Common myeloid progenitor, CD34-positive (primary cell): ENCODE results near the gene HNRNPM.
"Not testable (repeated sequence)": the region's sequence is repeated elsewhere in the genome, so short reads cannot be mapped to it uniquely, and the experiment has no call there.

Experiments used
- CTCF ChIA-PET: fragments of 350-600 bp; sonication (Branson Sonifier 250); formaldehyde crosslinking; loops from one replicate; lab custom pipeline; 2021; ENCODE audit warnings: antibody characterized with exemption; lab: Charles Lee
- POLR2A ChIA-PET: fragments of 350-600 bp; sonication (Branson Sonifier 250); formaldehyde crosslinking; loops from one replicate; lab custom pipeline; 2021; ENCODE audit warnings: antibody characterized with exemption; lab: Charles Lee
- DNase-seq, 3 donors: peaks; one replicate each; pipeline versions ENCODE4 v3.0.0 to v3.0.0-alpha.2; 2013
- H3K27ac ChIP-seq, 2 experiments: 1 replicate in 1 of 2; 2 replicates in 1 of 2; pipeline ENCODE4 v1.7.0; 2013; ENCODE audit warnings: inconsistent platforms in 2 of 2, low read length in 2 of 2, mild to moderate bottlenecking in 2 of 2, low read depth in 1 of 2, moderate library complexity in 1 of 2; ENCODE audit not compliant: severe bottlenecking in 2 of 2, insufficient read depth in 1 of 2, poor library complexity in 1 of 2
- H3K27me3 ChIP-seq, 5 experiments: replicated peaks in 2 of 5; 1 replicate in 3 of 5; 2 replicates in 2 of 5; pipeline versions ENCODE4 v1.6.1 to v1.7.0; 2013; ENCODE audit warnings: low read length in 4 of 5, mild to moderate bottlenecking in 2 of 5, moderate library complexity in 2 of 5, inconsistent platforms in 1 of 5; ENCODE audit not compliant: insufficient read depth in 5 of 5, control insufficient read depth in 4 of 5
- H3K36me3 ChIP-seq, 4 experiments: 1 replicate in 2 of 4; 2 replicates in 2 of 4; pipeline versions ENCODE4 v1.6.1 to v1.7.0; 2013; ENCODE audit warnings: low read length in 3 of 4, control low read depth in 1 of 4, mild to moderate bottlenecking in 1 of 4; ENCODE audit not compliant: control insufficient read depth in 4 of 4, insufficient read depth in 4 of 4
- H3K4me1 ChIP-seq, 4 experiments: 1 replicate in 3 of 4; 2 replicates in 1 of 4; pipeline versions ENCODE4 v1.6.1 to v1.7.1; 2013; ENCODE audit warnings: low read length in 3 of 4, mild to moderate bottlenecking in 3 of 4, control low read depth in 1 of 4, inconsistent platforms in 1 of 4, moderate library complexity in 1 of 4; ENCODE audit not compliant: control insufficient read depth in 4 of 4, insufficient read depth in 4 of 4; ENCODE audit errors: control extremely low read depth in 1 of 4
- H3K4me3 ChIP-seq, 7 experiments: 1 replicate in 4 of 7; 2 replicates in 3 of 7; pipeline versions ENCODE4 v1.5.1 to v1.7.0; 2013; ENCODE audit warnings: mild to moderate bottlenecking in 7 of 7, low read length in 6 of 7, moderate library complexity in 6 of 7, inconsistent platforms in 2 of 7, low read depth in 2 of 7, control low read depth in 1 of 7; ENCODE audit not compliant: insufficient read depth in 4 of 7, control insufficient read depth in 1 of 7; ENCODE audit errors: extremely low read depth in 1 of 7
- H3K9me3 ChIP-seq, 5 experiments: 1 replicate in 4 of 5; 2 replicates in 1 of 5; pipeline versions ENCODE4 v1.6.1 to v1.7.1; 2013; ENCODE audit warnings: low read length in 4 of 5, mild to moderate bottlenecking in 2 of 5, inconsistent platforms in 1 of 5, low read depth in 1 of 5, moderate library complexity in 1 of 5; ENCODE audit not compliant: control insufficient read depth in 4 of 5, insufficient read depth in 2 of 5; ENCODE audit errors: control extremely low read depth in 1 of 5
- WGBS: methylation state at CpG from one replicate; pipeline ENCODE4 v1.1.5; 2013; ENCODE audit not compliant: insufficient coverage; 5-methylcytosine and 5-hydroxymethylcytosine counted together

The HNRNPM gene

DNA sequence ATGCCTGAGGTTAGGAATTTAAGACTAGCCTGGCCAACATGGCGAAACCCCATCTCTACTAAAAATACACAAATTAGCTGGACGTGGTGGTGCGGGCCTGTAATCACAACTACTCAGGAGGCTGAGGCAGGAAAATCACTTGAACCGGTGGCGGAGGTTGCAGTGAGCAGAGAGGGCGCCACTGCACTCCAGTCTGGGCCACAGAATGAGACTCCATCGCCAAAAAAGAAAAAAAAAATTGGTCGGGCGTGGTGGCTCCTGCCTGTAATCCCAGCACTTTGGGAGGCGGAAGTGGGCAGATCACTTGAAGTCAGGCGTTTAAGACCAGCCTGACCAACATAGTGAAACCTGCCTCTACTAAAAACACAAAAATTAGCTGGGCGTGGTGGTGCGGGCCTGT, 34.1 kb upstream of the HNRNPM start:
- not testable (repeated sequence) for DNase-seq, H3K27me3 ChIP-seq, H3K36me3 ChIP-seq, H3K27ac ChIP-seq, H3K9me3 ChIP-seq, H3K4me3 ChIP-seq
- ChIA-PET POLR2A (interaction anchor here (0.7 kb wide), 1 partner anchor 1528 kb away, joined by 3 read pairs; no protein-coding TSS in a partner anchor), CTCF (interaction anchor here (1.2 to 2.1 kb wide), 5 partner anchors 31 to 72 kb away, joined by 3 to 10 read pairs (median 5); no protein-coding TSS in a partner anchor)
- peaks cover 5 to 23% (median 21%) of the 10 kb centered on the region in 4 experiments for H3K4me1 ChIP-seq
- WGBS: 95% methylated on average over 6 of the region's 13 CpGs

DNA sequence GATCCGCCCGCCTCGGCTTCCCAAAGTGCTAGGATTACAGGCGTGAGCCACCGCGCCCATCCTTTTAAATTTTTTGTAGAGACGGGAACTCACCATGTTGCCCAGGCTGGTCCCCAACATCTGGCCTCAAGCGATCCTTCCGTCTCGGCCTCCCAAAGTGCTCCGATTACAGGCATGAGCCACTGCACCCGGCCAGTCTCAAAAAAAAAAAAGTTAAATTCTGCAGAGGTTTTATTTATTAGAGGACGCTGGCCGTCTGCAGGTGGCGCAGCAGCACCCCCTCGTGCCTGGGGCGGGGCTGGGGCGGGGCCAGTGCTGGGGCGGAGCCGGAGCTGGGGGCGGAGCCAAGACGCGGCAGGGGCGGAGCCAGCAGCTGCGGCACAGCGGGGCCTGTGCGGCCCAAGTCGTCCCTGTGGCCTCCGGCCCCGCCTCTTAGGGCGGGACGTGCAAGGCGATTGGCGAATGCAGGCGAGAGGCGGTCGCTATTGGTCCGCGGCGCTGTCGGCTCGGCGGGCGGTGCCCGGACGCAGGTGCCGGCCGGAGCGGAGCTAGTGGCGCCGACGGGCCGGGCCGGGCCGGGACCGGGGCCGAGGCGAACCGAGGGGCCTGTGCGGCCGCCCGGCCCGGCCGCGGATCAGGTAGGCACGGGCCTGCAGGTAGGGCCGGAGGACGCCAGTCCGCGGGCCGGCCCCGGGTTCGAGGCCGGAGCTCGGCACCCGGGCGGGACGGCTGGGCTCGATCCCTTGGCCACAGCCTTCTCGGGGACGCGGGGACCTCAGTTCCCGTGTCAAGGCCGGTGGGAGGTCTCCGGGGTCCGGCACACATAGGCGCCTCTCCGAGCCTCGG, 31.8 kb upstream of the HNRNPM start, which contains the start of gene MARCHF2:
Gene MARCHF2 (plus strand): TSS at position 523 of the 846 bp plus-strand sequence. CDS start 8,536 bp downstream, outside the sequence.
- peaks cover 5 to 43% (median 39%) of the 10 kb centered on the region in 4 experiments for H3K4me1 ChIP-seq
- H3K4me3 ChIP-seq: peak within 1 kb of the TSS; percentile 53 to 89 (median 79)
- ChIA-PET POLR2A (interaction anchor here (0.6 to 2.8 kb wide), 4 partner anchors 22 to 168 kb away, joined by 3 to 13 read pairs (median 4); partner anchors contain the start of gene HNRNPM), CTCF (interaction anchor here (0.7 to 2.5 kb wide), 11 partner anchors 12 to 74 kb away, joined by 3 to 11 read pairs (median 3); no protein-coding TSS in a partner anchor)
- H3K27me3 ChIP-seq: no peaks in the 10 kb centered on the region
- DNase-seq: peak; percentile 96 to 98 (median 97)
- H3K36me3 ChIP-seq: no peaks in the 10 kb centered on the region
- 6% methylated on average over 78 of the region's 89 CpGs for WGBS
- peak within 1 kb of the TSS in 1 of 2 experiments; percentile 70 for H3K27ac ChIP-seq
- H3K9me3 ChIP-seq: no peaks in the 10 kb centered on the region

DNA sequence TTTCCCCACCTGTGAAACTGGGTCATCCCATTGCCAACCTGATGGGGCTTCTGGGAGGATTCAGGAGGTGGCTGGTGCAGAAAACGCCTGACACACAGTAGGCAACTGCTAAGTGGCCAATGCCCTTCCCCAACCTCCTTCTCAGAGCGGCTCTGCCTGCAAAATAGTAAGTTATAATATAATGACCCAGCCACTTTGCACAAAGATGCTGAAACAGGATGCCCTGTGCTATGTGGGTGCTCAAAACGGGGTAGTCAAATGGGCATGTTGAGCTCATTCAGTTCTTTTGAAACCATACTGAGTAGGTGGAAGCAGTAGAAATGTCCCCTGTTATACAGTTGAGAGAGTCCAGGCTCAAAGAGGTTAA, 31.2 kb upstream of the HNRNPM start:
- 0% methylated on average over 1 of the region's 3 CpGs for WGBS
- POLR2A ChIA-PET: interaction anchor here (1.4 to 2.8 kb wide), 2 partner anchors 23 to 31 kb away, joined by 4 to 13 read pairs; partner anchors contain the start of gene HNRNPM
- no peak for DNase-seq
- no peaks in the 10 kb centered on the region for H3K27me3 ChIP-seq
- H3K4me3 ChIP-seq: peak overlapping the region; percentile 53 to 89 (median 79)
- H3K36me3 ChIP-seq: no peaks in the 10 kb centered on the region
- H3K4me1 ChIP-seq: peaks cover 7 to 49% (median 45%) of the 10 kb centered on the region in 4 experiments
- peak overlapping the region in 1 of 2 experiments; percentile 70 for H3K27ac ChIP-seq
- CTCF ChIA-PET: interaction anchor here (0.7 to 2.5 kb wide), 10 partner anchors 12 to 73 kb away, joined by 3 to 11 read pairs (median 3); no protein-coding TSS in a partner anchor
- no peaks in the 10 kb centered on the region for H3K9me3 ChIP-seq

DNA sequence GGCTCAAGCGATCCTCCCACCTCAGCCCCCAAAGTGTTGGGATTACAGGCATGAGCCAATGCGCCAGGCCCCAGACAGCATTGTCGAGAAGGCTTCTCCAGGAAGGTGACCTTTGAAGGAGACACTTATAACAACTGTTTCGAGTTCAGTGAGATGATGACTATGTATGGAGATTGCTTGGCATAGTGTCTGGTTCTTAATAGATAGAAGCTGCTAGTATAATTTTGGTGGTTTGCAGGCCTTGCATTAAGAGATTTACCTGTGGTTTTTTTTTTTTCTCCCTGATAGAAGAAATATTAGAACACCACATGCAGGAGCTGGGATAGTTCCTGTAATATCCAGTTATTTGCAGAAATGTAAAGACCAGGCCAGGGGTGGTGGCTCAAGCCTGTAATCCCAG, 28.0 kb upstream of the HNRNPM start:
- POLR2A ChIA-PET: interaction anchor here (0.6 to 0.8 kb wide), 2 partner anchors 28 to 39 kb away, joined by 3 to 6 read pairs; partner anchors contain the start of gene HNRNPM
- WGBS: 95% methylated on average over 3 of the region's 4 CpGs
- CTCF ChIA-PET: interaction anchor here (0.6 to 1.9 kb wide), 3 partner anchors 21 to 161 kb away, joined by 3 to 7 read pairs (median 3); no protein-coding TSS in a partner anchor
- Histone ChIP-seq H3K27ac (no peak overlapping the region), H3K4me1 (peaks cover 6 to 51% (median 45%) of the 10 kb centered on the region in 4 experiments), H3K27me3 (no peaks in the 10 kb centered on the region), H3K4me3 (no peak overlapping the region), H3K36me3 (peaks cover 0 to 4% (median 0%) of the 10 kb centered on the region in 4 experiments), H3K9me3 (no peaks in the 10 kb centered on the region)
- no peak for DNase-seq

DNA sequence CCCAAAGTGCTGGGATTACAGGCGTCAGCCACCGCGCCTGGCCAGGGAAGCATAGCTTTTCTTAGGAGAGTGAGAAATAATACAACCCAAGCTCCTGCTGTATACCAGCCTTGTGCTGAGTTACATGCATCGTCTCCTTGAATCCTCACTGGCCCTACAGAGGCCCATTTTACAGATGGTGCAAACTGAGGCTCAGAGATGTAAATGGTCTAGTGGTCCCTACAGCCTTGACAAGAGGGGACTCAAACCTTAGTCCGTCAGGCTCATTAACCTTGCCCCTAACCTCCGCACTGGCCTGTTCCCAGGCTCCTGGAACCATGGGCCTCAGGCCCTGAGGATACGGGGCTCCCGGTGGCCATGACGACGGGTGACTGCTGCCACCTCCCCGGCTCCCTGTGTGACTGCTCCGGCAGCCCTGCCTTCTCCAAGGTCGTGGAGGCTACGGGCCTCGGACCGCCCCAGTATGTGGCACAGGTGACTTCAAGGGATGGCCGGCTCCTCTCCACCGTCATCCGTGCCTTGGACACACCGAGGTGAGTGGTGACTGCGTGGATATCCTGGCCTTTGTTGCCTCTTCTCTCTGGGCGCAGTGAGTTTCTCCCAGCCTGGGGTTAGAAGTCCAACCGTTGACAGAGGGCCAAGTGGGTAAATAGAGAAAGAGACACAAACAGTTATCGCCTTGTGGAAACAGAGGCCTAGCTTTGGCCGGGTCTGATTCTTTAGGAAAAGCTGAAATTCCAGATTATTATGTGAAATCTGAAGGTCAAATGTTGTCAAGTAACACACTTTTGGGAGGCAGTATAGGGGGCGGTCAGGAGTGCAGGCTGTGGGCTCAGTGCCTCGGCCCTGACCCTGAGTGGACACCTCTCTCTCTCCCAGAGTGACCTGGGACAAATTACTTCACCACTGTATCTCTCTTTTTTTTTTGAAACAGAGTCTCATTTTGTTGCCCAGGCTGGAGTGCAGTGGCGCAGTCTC, 23.0 kb upstream of the HNRNPM start:
- ChIA-PET POLR2A (interaction anchor here (0.7 kb wide), 1 partner anchor 54 kb away, joined by 3 read pairs; no protein-coding TSS in a partner anchor), CTCF (interaction anchor here (1.6 to 2.1 kb wide), 2 partner anchors 34 to 66 kb away, joined by 4 to 5 read pairs; no protein-coding TSS in a partner anchor)
- no peaks in the 10 kb centered on the region for H3K27me3 ChIP-seq
- no peaks in the 10 kb centered on the region for H3K9me3 ChIP-seq
- H3K4me3 ChIP-seq: no peak overlapping the region
- peaks cover 0 to 9% (median 2%) of the 10 kb centered on the region in 4 experiments for H3K36me3 ChIP-seq
- H3K4me1 ChIP-seq: peaks cover 3 to 35% (median 32%) of the 10 kb centered on the region in 4 experiments
- no peak for DNase-seq
- WGBS: 97% methylated on average over 27 of the region's 28 CpGs
- no peak overlapping the region for H3K27ac ChIP-seq

DNA sequence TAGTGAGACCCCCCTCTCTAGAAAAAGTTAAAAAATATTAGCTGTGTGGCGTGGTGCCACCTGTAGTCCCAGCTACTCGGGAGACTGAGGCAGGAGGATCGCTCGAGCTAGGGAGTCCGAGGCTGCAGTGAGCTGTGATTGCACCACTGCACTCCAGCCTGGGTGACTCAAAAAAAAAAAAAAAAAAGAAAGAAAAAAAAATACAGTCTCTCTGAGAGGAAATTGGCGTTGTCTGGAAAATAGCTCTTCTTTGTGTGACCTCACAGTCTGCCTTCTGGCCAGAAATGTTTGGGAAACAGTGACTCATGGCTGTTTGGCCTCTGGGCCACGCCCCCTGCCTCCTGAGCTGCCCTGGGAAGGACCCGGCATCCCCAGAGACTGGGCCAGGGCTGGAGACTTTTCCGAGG, 21.0 kb upstream of the HNRNPM start:
- peak in 2 of 3 donors; percentile 65 to 66 for DNase-seq
- Histone ChIP-seq H3K27me3 (no peaks in the 10 kb centered on the region), H3K9me3 (no peaks in the 10 kb centered on the region), H3K27ac (peak overlapping the region in 1 of 2 experiments; percentile 61), H3K4me3 (peak overlapping the region in 1 of 7 experiments; percentile 42), H3K4me1 (peaks cover 0 to 17% (median 14%) of the 10 kb centered on the region in 4 experiments), H3K36me3 (peaks cover 0 to 10% (median 4%) of the 10 kb centered on the region in 4 experiments)
- ChIA-PET CTCF (interaction anchor here (1.4 to 2.0 kb wide), 5 partner anchors 9 to 34 kb away, joined by 3 to 9 read pairs (median 4); partner anchors contain the start of gene HNRNPM), POLR2A (no interaction called here)
- 80% methylated on average over 9 of the region's 9 CpGs for WGBS
